ENCODE measurements around the gene FOSL2. TPM values are rescaled to one million over a fixed set of nuclear protein-coding genes. Genes with fewer than 3 reads are reported as not detected.
A peak's percentile ranks its signal among the peaks of the same experiment; 100 is the strongest.

FOSL2 gene
- total RNA-seq, 3 donors from 2014 or later (not counting 1 experiment from before 2014, with no cell fraction given) = 414 to 531 (median 455) TPM

- no peak for DNase-seq
- Mint-ChIP-seq H3K9me3 (no peaks in the 10 kb centered on the region), H3K27ac (peak overlapping the region; percentile 96 to 100), H3K36me3 (peaks cover 22% of the 10 kb centered on the region), H3K4me3 (peak overlapping the region; percentile 84), H3K4me1 (peaks cover 96 to 97% of the 10 kb centered on the region in 2 donors), H3K27me3 (ENCODE audit: low read depth in 2 of 2) (no peaks in the 10 kb centered on the region)
- Histone ChIP-seq H3K36me3 (ENCODE audit: control insufficient read depth, insufficient read depth, low read length) (peaks cover 75% of the 10 kb centered on the region), H3K27me3 (ENCODE audit: control insufficient read depth, insufficient read depth, low read length) (no peaks in the 10 kb centered on the region), H3K27ac (ENCODE audit: low read length) (peak overlapping the region; percentile 96), H3K9me3 (ENCODE audit: control insufficient read depth, insufficient read depth, low read length) (no peaks in the 10 kb centered on the region), H3K4me3 (ENCODE audit: low read length) (no peak overlapping the region), H3K4me1 (ENCODE audit: control insufficient read depth, insufficient read depth, low read length) (peaks cover 80% of the 10 kb centered on the region)
- intact Hi-C loops (cut with micrococcal nuclease) = no loop called here
- no peak for ATAC-seq
- 96% methylated on average over 27 of the region's 27 CpGs for WGBS (ENCODE audit: insufficient coverage)
- no peak for TF ChIP-seq CTCF (IDR thresholded peaks at IDR 0.05)
Observed at GRCh38 chr2:28411956-28412609, 19.4 kb downstream of the FOSL2 start.

- DNase-seq = no peak
- TF ChIP-seq CTCF (IDR thresholded peaks at IDR 0.05) = no peak
- ATAC-seq = no peak
- intact Hi-C loops (cut with micrococcal nuclease) = no loop called here
- Mint-ChIP-seq H3K27me3 (ENCODE audit: low read depth in 2 of 2) (no peaks in the 10 kb centered on the region), H3K9me3 (no peaks in the 10 kb centered on the region), H3K27ac (peak overlapping the region; percentile 96 to 100), H3K36me3 (peaks cover 22% of the 10 kb centered on the region), H3K4me1 (peaks cover 96 to 97% of the 10 kb centered on the region in 2 donors), H3K4me3 (peak overlapping the region; percentile 80)
- Histone ChIP-seq H3K4me3 (ENCODE audit: low read length) (no peak overlapping the region), H3K27ac (ENCODE audit: low read length) (peak overlapping the region; percentile 38), H3K36me3 (ENCODE audit: control insufficient read depth, insufficient read depth, low read length) (peaks cover 69% of the 10 kb centered on the region), H3K27me3 (ENCODE audit: control insufficient read depth, insufficient read depth, low read length) (no peaks in the 10 kb centered on the region), H3K9me3 (ENCODE audit: control insufficient read depth, insufficient read depth, low read length) (no peaks in the 10 kb centered on the region), H3K4me1 (ENCODE audit: control insufficient read depth, insufficient read depth, low read length) (peaks cover 74% of the 10 kb centered on the region)
- WGBS (ENCODE audit: insufficient coverage) = 79% methylated on average over 6 of the region's 6 CpGs
Observed at GRCh38 chr2:28412625-28413151, 20.0 kb downstream of the FOSL2 start.

GRCh38 chr2:28413152-28413898 lies 20.7 kb downstream of the FOSL2 start:
- peak; percentile 11 for TF ChIP-seq CTCF (IDR thresholded peaks at IDR 0.05)
- peaks cover 89 to 91% of the 10 kb centered on the region in 2 donors for H3K4me1 Mint-ChIP-seq
- H3K27me3 ChIP-seq (ENCODE audit: control insufficient read depth, insufficient read depth, low read length) = no peaks in the 10 kb centered on the region
- H3K4me3 ChIP-seq (ENCODE audit: low read length) = no peak overlapping the region
- H3K36me3 ChIP-seq (ENCODE audit: control insufficient read depth, insufficient read depth, low read length) = peaks cover 62% of the 10 kb centered on the region
- no peaks in the 10 kb centered on the region for H3K27me3 Mint-ChIP-seq (ENCODE audit: low read depth in 2 of 2)
- WGBS (ENCODE audit: insufficient coverage) = 69% methylated on average over 20 of the region's 20 CpGs
- peak overlapping the region; percentile 96 to 100 for H3K27ac Mint-ChIP-seq
- ATAC-seq (peak; percentile 12 to 43 (median 30)), DNase-seq (peak; percentile 52 to 53)
- H3K36me3 Mint-ChIP-seq = peaks cover 22% of the 10 kb centered on the region
- H3K27ac ChIP-seq (ENCODE audit: low read length) = peak overlapping the region; percentile 38
- no peaks in the 10 kb centered on the region for H3K9me3 Mint-ChIP-seq
- intact Hi-C loops (cut with micrococcal nuclease) = no loop called here
- no peaks in the 10 kb centered on the region for H3K9me3 ChIP-seq (ENCODE audit: control insufficient read depth, insufficient read depth, low read length)
- peak overlapping the region; percentile 80 for H3K4me3 Mint-ChIP-seq
- H3K4me1 ChIP-seq (ENCODE audit: control insufficient read depth, insufficient read depth, low read length) = peaks cover 68% of the 10 kb centered on the region

Measured in natural killer cell (primary cell).